GM12865 (cell line): ENCODE measurements around the gene STAB2.
"Not testable (repeated sequence)": the region's sequence is repeated elsewhere in the genome, so short reads cannot be mapped to it uniquely, and the experiment has no call there.

ENCODE experiments used
- DNase-seq: peaks from one replicate; pipeline ENCODE4 v3.0.0; 2010; ENCODE audit warnings: low read depth
- H3K4me3 ChIP-seq: 2 replicates; pipeline ENCODE4 v1.5.1; 2011; ENCODE audit warnings: mild to moderate bottlenecking, low read depth, low read length, control low read depth
- CTCF ChIP-seq: IDR thresholded peaks from 2 replicates; pipeline ENCODE4 v1.5.1; 2011; ENCODE audit warnings: low read length, control low read depth, low read depth, inconsistent platforms; ENCODE audit not compliant: insufficient read depth; ENCODE audit errors: missing control alignments

Gene STAB2

GRCh38 chr12:103807561-103808238 lies 220.6 kb downstream of the STAB2 start:
- DNase-seq: no peak
- no peak overlapping the region for H3K4me3 ChIP-seq
- TF ChIP-seq CTCF: no peak

- no peak for DNase-seq
- TF ChIP-seq CTCF: no peak
- no peak overlapping the region for H3K4me3 ChIP-seq
Measured at GRCh38 chr12:103808239-103808880, 221.3 kb downstream of the STAB2 start.

GRCh38 chr12:103809154-103809553 lies 222.1 kb downstream of the STAB2 start:
- DNase-seq: no peak
- TF ChIP-seq CTCF: no peak
- no peak overlapping the region for H3K4me3 ChIP-seq

- DNase-seq, H3K4me3 ChIP-seq: not testable (repeated sequence)
Measured at GRCh38 chr12:103809639-103810038, 222.6 kb downstream of the STAB2 start.

- H3K4me3 ChIP-seq: no peak overlapping the region
- no peak for TF ChIP-seq CTCF
- DNase-seq: no peak
Measured at GRCh38 chr12:103810111-103810510, 223.0 kb downstream of the STAB2 start.

- no peak for DNase-seq
- no peak for TF ChIP-seq CTCF
- H3K4me3 ChIP-seq: no peak overlapping the region
Measured at GRCh38 chr12:103811791-103812190, 224.7 kb downstream of the STAB2 start.

GRCh38 chr12:103812789-103813188 lies 225.7 kb downstream of the STAB2 start:
- no peak overlapping the region for H3K4me3 ChIP-seq
- no peak for TF ChIP-seq CTCF
- no peak for DNase-seq
